HCT116 (cell line): ENCODE measurements around the gene DDX10. TPM values are rescaled to one million over a fixed set of nuclear protein-coding genes. Genes with fewer than 3 reads are reported as not detected.

Experiments used
- ATAC-seq: fragments of 200-7000 bp; cut with Tn5 transposase; 2 replicates; pipeline ENCODE4 v1.9.1; 2020; ENCODE audit warnings: mild to moderate bottlenecking, moderate library complexity
- BruUV-seq: library from RNA; stranded (reverse); fragments of 400-500 nt; replicated peaks from 2 replicates; lab custom pipeline; 2021; lab: Mats Ljungman, UMichigan
- CTCF ChIA-PET: fragments of 300-600 bp; sonication (Branson Sonifier 250); formaldehyde crosslinking; loops from one replicate; lab custom pipeline; 2021; ENCODE audit warnings: antibody characterized with exemption; lab: Charles Lee
- POLR2A ChIA-PET: fragments of 300-600, 350-600 bp; sonication (Branson Sonifier 250); formaldehyde crosslinking; loops from one replicate; lab custom pipeline; 2021; ENCODE audit warnings: antibody characterized with exemption; lab: Charles Lee
- RAD21 ChIA-PET, 2 experiments: fragments of 300-600 bp; sonication (Branson Sonifier 250); formaldehyde crosslinking; loops; one replicate each; lab custom pipeline; 2023; ENCODE audit warnings: low total read pairs in 2 of 2; ENCODE audit not compliant: uncharacterized antibody in 2 of 2, unreplicated experiment in 2 of 2, low non-redundant PET in 1 of 2; lab: Charles Lee
- DNase-seq: peaks from one replicate; pipeline ENCODE4 v3.0.0-alpha.2; 2010; ENCODE audit warnings: low read depth, low spot score
- H2AFZ ChIP-seq: fragments of 200-600 bp; shearing (Covaris generic), sonication (generic); 2 replicates; pipeline ENCODE4 v1.6.1; 2017; ENCODE audit warnings: low read depth, mixed run types, mixed read lengths, antibody characterized with exemption, low read length; ENCODE audit not compliant: poor library complexity, severe bottlenecking
- H3K27ac ChIP-seq: 2 replicates; pipeline ENCODE4 v1.5.1; 2012; ENCODE audit warnings: low read depth, low read length
- H3K27me3 ChIP-seq: fragments of 200-600 bp; sonication (generic); 2 replicates; pipeline ENCODE4 v1.6.1; 2016; ENCODE audit warnings: mixed run types, low read length, mixed read lengths; ENCODE audit not compliant: insufficient read depth
- H3K36me3 ChIP-seq, 2 experiments: fragments of 200-500 bp in 1 of 2; fragments of 200-600 bp in 1 of 2; sonication (Bioruptor generic) in 1 of 2; sonication (generic) in 1 of 2; 2 replicates each; pipeline versions ENCODE4 v1.5.1 to v1.6.1; 2014 to 2016; ENCODE audit warnings: low read length in 2 of 2, inconsistent platforms in 1 of 2, mixed read lengths in 1 of 2, mixed run types in 1 of 2; ENCODE audit not compliant: insufficient read depth in 2 of 2, control insufficient read depth in 1 of 2
- H3K4me1 ChIP-seq, 2 experiments: fragments of 200-600 bp in 1 of 2; sonication (generic) in 1 of 2; 2 replicates each; pipeline versions ENCODE4 v1.5.1 to v1.6.1; 2012 to 2017; ENCODE audit warnings: low read length in 2 of 2, inconsistent platforms in 1 of 2, mild to moderate bottlenecking in 1 of 2, mixed read lengths in 1 of 2, mixed run types in 1 of 2, moderate library complexity in 1 of 2; ENCODE audit not compliant: insufficient read depth in 2 of 2, control insufficient read depth in 1 of 2
- H3K4me2 ChIP-seq: fragments of 200-600 bp; sonication (generic); 2 replicates; pipeline ENCODE4 v1.6.1; 2017; ENCODE audit warnings: mixed run types, low read length, mixed read lengths
- H3K4me3 ChIP-seq, 2 experiments: fragments of 200-600 bp in 1 of 2; sonication (generic) in 1 of 2; replicated peaks in 1 of 2; 2 replicates each; pipeline ENCODE4 v1.5.1; 2011 to 2016; ENCODE audit warnings: low read length in 2 of 2, control low read depth in 1 of 2, low read depth in 1 of 2, mild to moderate bottlenecking in 1 of 2, mixed read lengths in 1 of 2, mixed run types in 1 of 2
- H3K79me2 ChIP-seq: fragments of 200-600 bp; sonication (generic); 2 replicates; pipeline ENCODE4 v1.6.1; 2017; ENCODE audit warnings: mild to moderate bottlenecking, mixed run types, low read length, moderate library complexity, mixed read lengths; ENCODE audit not compliant: insufficient read depth
- H3K9ac ChIP-seq: fragments of 200-600 bp; sonication (generic); 2 replicates; pipeline ENCODE4 v1.6.1; 2016; ENCODE audit warnings: low read length, mixed read lengths
- H3K9me2 ChIP-seq: fragments of 200-600 bp; sonication (generic), shearing (Covaris generic); 2 replicates; pipeline ENCODE4 v1.6.1; 2017; ENCODE audit warnings: mixed run types, mild to moderate bottlenecking, moderate library complexity; ENCODE audit not compliant: insufficient read depth
- H3K9me3 ChIP-seq, 2 experiments: fragments of 200-500 bp in 1 of 2; fragments of 200-600 bp in 1 of 2; sonication (Bioruptor generic) in 1 of 2; sonication (generic) in 1 of 2; 2 replicates each; pipeline ENCODE4 v1.6.1; 2014 to 2017; ENCODE audit warnings: low read length in 2 of 2, mixed read lengths in 2 of 2, inconsistent platforms in 1 of 2, low read depth in 1 of 2, mild to moderate bottlenecking in 1 of 2, mixed run types in 1 of 2, moderate library complexity in 1 of 2; ENCODE audit not compliant: control insufficient read depth in 1 of 2, insufficient read depth in 1 of 2
- H4K20me1 ChIP-seq: fragments of 200-600 bp; sonication (generic), shearing (Covaris generic); 2 replicates; pipeline ENCODE4 v1.6.1; 2017; ENCODE audit warnings: mixed run types, mild to moderate bottlenecking, moderate library complexity; ENCODE audit not compliant: insufficient read depth
- CBX3 ChIP-seq: IDR thresholded peaks from 2 replicates; pipeline ENCODE4 v1.6.1; 2012; ENCODE audit warnings: low read depth
- CEBPB ChIP-seq: IDR thresholded peaks from 2 replicates; pipeline ENCODE4 v1.6.1; 2012; ENCODE audit warnings: low read depth
- EZH2 ChIP-seq: fragments of 200-600 bp; sonication (generic); IDR thresholded peaks from 2 replicates; pipeline ENCODE4 v1.6.1; 2017; ENCODE audit warnings: antibody characterized with exemption, mixed run types
- EZH2phosphoT487 ChIP-seq: fragments of 200-600 bp; IDR thresholded peaks from 2 replicates; pipeline ENCODE4 v1.6.1; 2018; ENCODE audit warnings: antibody characterized with exemption, borderline replicate concordance
- FOSL1 ChIP-seq: IDR thresholded peaks from 2 replicates; pipeline ENCODE4 v1.6.1; 2012; ENCODE audit warnings: low read depth
- POLR2A ChIP-seq: IDR thresholded peaks from 2 replicates; pipeline ENCODE4 v1.7.0; 2011; ENCODE audit warnings: borderline replicate concordance; ENCODE audit not compliant: insufficient read depth, insufficient read length; ENCODE audit errors: extremely low read depth
- POLR2AphosphoS5 ChIP-seq: IDR thresholded peaks from 2 replicates; pipeline ENCODE4 v1.6.1; 2011; ENCODE audit warnings: mild to moderate bottlenecking, low read depth, low read length, moderate library complexity
- RAD21 ChIP-seq: IDR thresholded peaks from 2 replicates; pipeline ENCODE4 v1.6.1; 2012; ENCODE audit warnings: low read depth, mild to moderate bottlenecking
- SRF ChIP-seq: IDR thresholded peaks from 2 replicates; pipeline ENCODE4 v1.6.1; 2012; ENCODE audit warnings: low read depth
- YY1 ChIP-seq: IDR thresholded peaks from 2 replicates; pipeline ENCODE4 v1.6.1; 2011; ENCODE audit warnings: low read length, low read depth, moderate library complexity, mild to moderate bottlenecking; ENCODE audit not compliant: insufficient replicate concordance; ENCODE audit errors: extremely low read depth
- ZBTB33 ChIP-seq: IDR thresholded peaks from 2 replicates; pipeline ENCODE4 v1.6.1; 2011; ENCODE audit warnings: mild to moderate bottlenecking, low read length, moderate library complexity; ENCODE audit not compliant: insufficient replicate concordance; ENCODE audit errors: extremely low read depth
- ZFX ChIP-seq: fragments of 450-650 bp; IDR thresholded peaks from 2 replicates; pipeline ENCODE4 v1.6.1; 2017
- ZNF274 ChIP-seq: fragments of 200-500 bp; sonication (Bioruptor generic); IDR thresholded peaks from 2 replicates; pipeline ENCODE4 v1.6.1; 2014; ENCODE audit warnings: mild to moderate bottlenecking, low read depth, low read length, inconsistent platforms
- intact Hi-C: fragments of 100-400 bp; cut with micrococcal nuclease; formaldehyde crosslinking; loops from 2 replicates; pipeline ENCODE4 v1.10.0; 2022
- total RNA-seq: library from RNA; stranded (reverse); gene quantifications from one replicate; pipeline ENCODE4 v1.2.1, GENCODE V29; 2021; ENCODE audit not compliant: unreplicated experiment
- TF ChIP-seq, protein P1 (sequence below): IDR thresholded peaks from 2 replicates; pipeline ENCODE4 v1.6.1; 2012
- TF ChIP-seq, protein P2 (sequence below): IDR thresholded peaks from 2 replicates; pipeline ENCODE4 v1.6.1; 2012

The DDX10 gene
- total RNA-seq, 1 experiment from 2014 or later = 66.5 TPM

DNA sequence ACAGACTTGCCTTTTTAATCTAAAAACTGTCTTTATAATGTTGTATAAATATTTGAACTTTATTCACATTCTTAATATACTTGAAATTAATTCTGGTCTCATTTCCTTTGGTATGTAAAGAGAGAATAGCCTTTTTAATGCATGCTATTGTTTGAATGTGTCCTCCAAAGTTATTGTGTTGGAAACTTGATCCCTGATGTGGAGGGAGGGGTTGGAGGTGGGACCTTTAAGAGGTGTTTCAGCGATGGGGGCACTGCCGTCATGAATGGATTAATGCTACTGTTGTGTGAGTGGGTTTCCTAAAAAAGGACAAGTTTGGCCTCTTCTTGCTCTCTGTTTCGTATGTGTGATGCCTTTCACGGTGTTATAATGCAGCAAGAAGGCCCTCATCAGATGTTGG lies 131.7 kb downstream of the DDX10 start:
- no peak for ATAC-seq
- intact Hi-C loops = no loop called here
- H3K79me2 ChIP-seq = peaks cover 54% of the 10 kb centered on the region
- CTCF ChIA-PET = no interaction called here
- no peaks in the 10 kb centered on the region for H4K20me1 ChIP-seq
- RAD21 ChIA-PET = no interaction called here
- DNase-seq = no peak
- no peak for TF ChIP-seq ZNF274
- TF ChIP-seq CEBPB = no peak
- no peak for TF ChIP-seq ZBTB33
- TF ChIP-seq RAD21 = no peak
- no peak for TF ChIP-seq FOSL1
- no peak for TF ChIP-seq SRF
- no peak for TF ChIP-seq POLR2A
- TF ChIP-seq POLR2AphosphoS5 = no peak
- TF ChIP-seq YY1 = no peak
- TF ChIP-seq, protein P1, sequence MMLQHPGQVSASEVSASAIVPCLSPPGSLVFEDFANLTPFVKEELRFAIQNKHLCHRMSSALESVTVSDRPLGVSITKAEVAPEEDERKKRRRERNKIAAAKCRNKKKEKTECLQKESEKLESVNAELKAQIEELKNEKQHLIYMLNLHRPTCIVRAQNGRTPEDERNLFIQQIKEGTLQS = no peak
- TF ChIP-seq, protein P2, sequence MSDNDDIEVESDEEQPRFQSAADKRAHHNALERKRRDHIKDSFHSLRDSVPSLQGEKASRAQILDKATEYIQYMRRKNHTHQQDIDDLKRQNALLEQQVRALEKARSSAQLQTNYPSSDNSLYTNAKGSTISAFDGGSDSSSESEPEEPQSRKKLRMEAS = no peak
- TF ChIP-seq ZFX = no peak
- no peak for TF ChIP-seq CBX3
- TF ChIP-seq EZH2phosphoT487 = no peak
- no peak for TF ChIP-seq EZH2
- no peaks in the 10 kb centered on the region for H3K27me3 ChIP-seq
- no peaks in the 10 kb centered on the region for H3K9me2 ChIP-seq
- H3K4me3 ChIP-seq = no peak overlapping the region
- no peak overlapping the region for H2AFZ ChIP-seq
- no peaks in the 10 kb centered on the region for H3K36me3 ChIP-seq
- H3K4me1 ChIP-seq = no peaks in the 10 kb centered on the region
- no peak overlapping the region for H3K27ac ChIP-seq
- no peaks in the 10 kb centered on the region for H3K9me3 ChIP-seq
- no peak overlapping the region for H3K4me2 ChIP-seq
- no TSS peak for BruUV-seq
- no peak overlapping the region for H3K9ac ChIP-seq
- POLR2A ChIA-PET = no interaction called here
